OCI-LY7 (cell line): ENCODE measurements around the gene RETSAT. TPM values are rescaled to one million over a fixed set of nuclear protein-coding genes. Genes with fewer than 3 reads are reported as not detected.
"Not testable (repeated sequence)": the region's sequence is repeated elsewhere in the genome, so short reads cannot be mapped to it uniquely, and the experiment has no call there.

Experiments used
- BruUV-seq: library from RNA; stranded (reverse); fragments of 400-500 nt; replicated peaks from 2 replicates; lab custom pipeline; 2021; lab: Mats Ljungman, UMichigan
- CTCF ChIA-PET: fragments of 300-600 bp; sonication (Branson Sonifier 250); formaldehyde crosslinking; loops from one replicate; lab custom pipeline; 2022; ENCODE audit warnings: antibody characterized with exemption; ENCODE audit not compliant: unreplicated experiment; lab: Charles Lee
- POLR2A ChIA-PET: fragments of 300-600 bp; sonication (Branson Sonifier 250); formaldehyde crosslinking; loops from one replicate; lab custom pipeline; 2022; ENCODE audit warnings: antibody characterized with exemption; lab: Charles Lee
- DNase-seq: peaks from one replicate; pipeline ENCODE4 v3.0.0-alpha.2; 2015; ENCODE audit warnings: low spot score
- H2AFZ ChIP-seq: fragments of 200-600 bp; sonication (generic), shearing (Covaris generic); 2 replicates; pipeline ENCODE4 v1.6.1; 2014; ENCODE audit warnings: mild to moderate bottlenecking, antibody characterized with exemption, low read length, moderate library complexity
- H3K27ac ChIP-seq: fragments of 200-600 bp; sonication (generic); 2 replicates; pipeline ENCODE4 v1.5.1; 2014; ENCODE audit warnings: mixed run types, low read depth, mild to moderate bottlenecking, moderate library complexity, low read length, inconsistent platforms; ENCODE audit not compliant: poor library complexity, severe bottlenecking
- H3K36me3 ChIP-seq: fragments of 200-600 bp; sonication (generic); 2 replicates; pipeline ENCODE4 v1.6.1; 2014; ENCODE audit warnings: mild to moderate bottlenecking, antibody characterized with exemption, low read length, moderate library complexity, mixed read lengths; ENCODE audit not compliant: insufficient read depth
- H3K4me1 ChIP-seq: fragments of 200-600 bp; sonication (generic); 2 replicates; pipeline ENCODE4 v1.5.1; 2014; ENCODE audit warnings: mild to moderate bottlenecking, low read length; ENCODE audit not compliant: insufficient read depth, poor library complexity, severe bottlenecking
- H3K4me2 ChIP-seq: fragments of 200-600 bp; sonication (generic); 2 replicates; pipeline ENCODE4 v1.6.1; 2014; ENCODE audit warnings: mild to moderate bottlenecking, low read length
- H3K4me3 ChIP-seq: fragments of 200-600 bp; sonication (generic); 2 replicates; pipeline ENCODE4 v1.5.1; 2014; ENCODE audit warnings: mild to moderate bottlenecking, low read depth, low read length; ENCODE audit not compliant: poor library complexity, severe bottlenecking
- H3K79me2 ChIP-seq: fragments of 200-600 bp; sonication (generic); 2 replicates; pipeline ENCODE4 v1.6.1; 2016; ENCODE audit warnings: low read depth, mild to moderate bottlenecking, low read length, moderate library complexity, mixed read lengths; ENCODE audit not compliant: insufficient read depth
- H3K9me2 ChIP-seq: fragments of 200-600 bp; sonication (generic); 2 replicates; pipeline ENCODE4 v1.6.1; 2016; ENCODE audit warnings: mild to moderate bottlenecking, low read length, mixed read lengths; ENCODE audit not compliant: insufficient read depth
- H3K9me3 ChIP-seq: fragments of 200-600 bp; sonication (generic); 2 replicates; pipeline ENCODE4 v1.6.1; 2014; ENCODE audit warnings: mild to moderate bottlenecking, mixed run types, low read length, mixed read lengths
- H4K20me1 ChIP-seq: fragments of 200-600 bp; sonication (generic); 2 replicates; pipeline ENCODE4 v1.6.1; 2014; ENCODE audit warnings: mild to moderate bottlenecking, antibody characterized with exemption, low read length, moderate library complexity, mixed read lengths; ENCODE audit not compliant: insufficient read depth
- CTCF ChIP-seq: fragments of 200-600 bp; sonication (generic); conservative IDR thresholded peaks from 2 replicates; pipeline ENCODE4 v1.5.1; 2014; ENCODE audit warnings: mild to moderate bottlenecking, antibody characterized with exemption, low read length, moderate library complexity, mixed read lengths
- EZH2phosphoT487 ChIP-seq: fragments of 200-600 bp; sonication (generic); IDR thresholded peaks from 2 replicates; pipeline ENCODE4 v1.6.1; 2018; ENCODE audit warnings: low read depth, borderline replicate concordance, mild to moderate bottlenecking, mixed run types, antibody characterized with exemption, low read length, moderate library complexity, mixed read lengths
- intact Hi-C: fragments of 100-400 bp; cut with micrococcal nuclease; formaldehyde crosslinking; loops from one replicate; pipeline ENCODE4 v1.10.0; 2022; ENCODE audit not compliant: unreplicated experiment
- total RNA-seq, 2 experiments: library from RNA; depleted of rRNA in 1 of 2; stranded (reverse); fragments of >200 nt in 1 of 2; shearing (Covaris generic) in 1 of 2; gene quantifications; 2 replicates each; pipeline ENCODE4 v1.2.3, GENCODE V29; 2014 to 2022

RETSAT gene
- total RNA-seq, 2 experiments from 2014 or later = 14.1 to 19.9 TPM

DNA sequence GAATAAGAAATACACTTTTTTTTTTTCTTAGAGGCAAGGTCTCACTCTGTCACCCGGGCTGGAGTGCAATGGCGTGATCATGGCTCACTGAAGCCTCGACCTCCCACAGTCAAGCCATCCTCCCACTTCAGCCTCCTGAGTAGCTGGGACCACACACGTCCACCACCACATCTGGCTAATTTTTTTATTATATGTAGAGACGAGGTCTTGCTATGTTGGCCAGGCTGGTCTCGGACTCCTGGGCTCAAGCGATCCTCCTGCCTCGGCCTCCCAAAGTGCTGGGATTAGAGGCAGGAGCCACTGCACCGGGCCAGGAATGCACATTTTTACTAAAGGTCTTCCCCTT, 28.9 kb downstream of the RETSAT start:
- peaks cover 69% of the 10 kb centered on the region for H3K36me3 ChIP-seq
- H2AFZ ChIP-seq = no peak overlapping the region
- H3K4me2 ChIP-seq = peak overlapping the region; percentile 99
- intact Hi-C loops = no loop called here
- H3K4me3 ChIP-seq = peak overlapping the region; percentile 93
- peaks cover 43% of the 10 kb centered on the region for H4K20me1 ChIP-seq
- H3K27ac ChIP-seq = no peak overlapping the region
- CTCF ChIA-PET = no interaction called here
- POLR2A ChIA-PET = interaction anchor here (0.6 kb wide), 1 partner anchor 348 kb away, joined by 5 read pairs; no protein-coding TSS in a partner anchor
- peaks cover 76% of the 10 kb centered on the region for H3K79me2 ChIP-seq
- no peaks in the 10 kb centered on the region for H3K9me3 ChIP-seq
- H3K4me1 ChIP-seq = peaks cover 37% of the 10 kb centered on the region
- BruUV-seq = no TSS peak
- H3K9me2 ChIP-seq = no peaks in the 10 kb centered on the region
- TF ChIP-seq CTCF = no peak
- TF ChIP-seq EZH2phosphoT487 = no peak
- DNase-seq = no peak

GRCh38 chr2:85324639-85325465, 29.5 kb downstream of the RETSAT start:
- BruUV-seq = no TSS peak
- peaks cover 75% of the 10 kb centered on the region for H3K36me3 ChIP-seq
- no peak overlapping the region for H2AFZ ChIP-seq

DNA sequence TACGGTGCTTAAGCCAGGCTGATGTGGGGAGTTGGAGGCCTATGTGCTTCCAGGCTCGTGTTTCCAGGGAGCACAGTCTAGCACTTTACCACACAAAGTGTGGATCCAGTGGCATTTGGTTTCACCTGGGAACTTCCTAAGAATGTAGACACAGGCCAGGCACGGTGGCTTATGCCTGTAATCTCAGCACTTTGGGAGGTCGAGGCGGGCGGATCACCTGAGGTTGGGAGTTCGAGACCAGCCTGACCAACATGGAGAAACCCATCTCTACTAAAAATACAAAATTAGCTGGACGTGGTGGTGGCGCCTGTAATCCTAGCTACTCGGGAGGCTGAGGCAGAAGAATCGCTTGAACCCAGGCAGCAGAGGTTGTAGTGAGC, 30.4 kb downstream of the RETSAT start:
- H3K9me2 ChIP-seq, H3K9me3 ChIP-seq, intact Hi-C loops, H3K4me3 ChIP-seq, BruUV-seq, DNase-seq, H2AFZ ChIP-seq, CTCF ChIA-PET, H3K27ac ChIP-seq: not testable (repeated sequence)
- POLR2A ChIA-PET = interaction anchor here (0.6 to 1.8 kb wide), 5 partner anchors 9 to 295 kb away, joined by 3 to 6 read pairs (median 3); partner anchors contain the start of genes ELMOD3 and RETSAT
- Histone ChIP-seq H3K36me3 (peaks cover 84% of the 10 kb centered on the region), H4K20me1 (peaks cover 43% of the 10 kb centered on the region), H3K4me2 (peak overlapping the region; percentile 16; the same call in 1 of the 2 replicates), H3K4me1 (peaks cover 32% of the 10 kb centered on the region), H3K79me2 (peaks cover 84% of the 10 kb centered on the region)

More at GRCh38 chr2:85324639-85325465, 29.5 kb downstream of the RETSAT start:
- ChIA-PET CTCF (no interaction called here), POLR2A (interaction anchor here (0.6 to 1.8 kb wide), 4 partner anchors 10 to 294 kb away, joined by 3 to 6 read pairs (median 3); partner anchors contain the start of genes ELMOD3 and RETSAT)
- TF ChIP-seq EZH2phosphoT487 (no peak), CTCF (no peak)
- H3K27ac ChIP-seq = no peak overlapping the region
- peaks cover 43% of the 10 kb centered on the region for H4K20me1 ChIP-seq
- H3K9me3 ChIP-seq = no peaks in the 10 kb centered on the region
- no peaks in the 10 kb centered on the region for H3K9me2 ChIP-seq
- H3K4me1 ChIP-seq = peaks cover 37% of the 10 kb centered on the region
- intact Hi-C loops = no loop called here
- DNase-seq = no peak
- peak overlapping the region; percentile 93 for H3K4me3 ChIP-seq
- peak overlapping the region; percentile 99 for H3K4me2 ChIP-seq
- peaks cover 82% of the 10 kb centered on the region for H3K79me2 ChIP-seq
